T-helper 22 cell (primary cell): ENCODE measurements around the gene INVS.
"Not testable (repeated sequence)": the region's sequence is repeated elsewhere in the genome, so short reads cannot be mapped to it uniquely, and the experiment has no call there.

ENCODE experiments used
- DNase-seq: peaks from one replicate; pipeline ENCODE4 v3.0.0-alpha.2; 2020; ENCODE audit warnings: low read depth

The INVS gene

GRCh38 chr9:100083448-100084127 lies 15.5 kb upstream of the INVS start:
- DNase-seq: no peak

- no peak for DNase-seq
These were observed 15.0 kb upstream of the INVS start for GRCh38 chr9:100084128-100084453.

GRCh38 chr9:100084734-100085133 lies 14.3 kb upstream of the INVS start:
- no peak for DNase-seq

- DNase-seq: no peak
These were observed 12.9 kb upstream of the INVS start for GRCh38 chr9:100086097-100086635.

DNA sequence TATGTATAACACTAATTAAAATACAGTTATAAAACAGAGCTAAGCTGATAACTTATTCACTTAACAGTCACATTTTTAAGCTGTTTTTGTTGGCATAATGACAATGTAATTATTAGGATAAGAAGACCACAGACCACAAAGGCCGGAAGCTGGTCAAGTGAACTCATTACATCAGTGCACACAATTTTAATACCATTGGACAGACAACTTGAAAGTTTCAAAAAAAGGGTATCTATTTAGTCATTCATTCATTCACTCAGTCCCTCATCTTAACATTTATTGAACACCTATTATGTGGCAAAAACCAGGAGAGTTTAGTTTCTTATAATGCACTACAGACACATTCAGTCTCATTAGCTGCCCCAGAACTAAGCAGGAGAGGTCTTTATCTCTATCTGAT lies 11.8 kb upstream of the INVS start:
- DNase-seq: peak; percentile 7

GRCh38 chr9:100088202-100088601 lies 10.8 kb upstream of the INVS start:
- no peak for DNase-seq

DNA sequence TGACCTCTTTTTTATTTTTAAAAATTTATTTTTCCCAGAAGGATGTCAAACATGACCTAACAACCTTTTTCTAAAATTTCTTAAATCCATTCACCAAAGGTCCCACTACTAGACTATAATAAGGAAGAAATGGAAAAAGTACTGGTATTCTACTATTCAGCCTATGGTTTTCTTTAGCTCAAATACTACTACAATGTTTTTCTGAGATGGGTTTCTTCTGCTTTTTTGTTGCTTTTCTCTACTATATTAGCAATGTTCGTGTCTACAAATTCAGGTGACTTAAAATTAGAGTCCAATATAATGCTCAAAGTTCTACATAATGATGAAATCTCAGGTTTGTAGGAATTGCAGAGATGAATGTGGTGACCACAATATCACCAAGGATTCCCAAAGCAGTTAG lies 8.2 kb upstream of the INVS start:
- no peak for DNase-seq

- DNase-seq: no peak
These were observed 7.4 kb upstream of the INVS start for GRCh38 chr9:100091650-100092049.

DNA sequence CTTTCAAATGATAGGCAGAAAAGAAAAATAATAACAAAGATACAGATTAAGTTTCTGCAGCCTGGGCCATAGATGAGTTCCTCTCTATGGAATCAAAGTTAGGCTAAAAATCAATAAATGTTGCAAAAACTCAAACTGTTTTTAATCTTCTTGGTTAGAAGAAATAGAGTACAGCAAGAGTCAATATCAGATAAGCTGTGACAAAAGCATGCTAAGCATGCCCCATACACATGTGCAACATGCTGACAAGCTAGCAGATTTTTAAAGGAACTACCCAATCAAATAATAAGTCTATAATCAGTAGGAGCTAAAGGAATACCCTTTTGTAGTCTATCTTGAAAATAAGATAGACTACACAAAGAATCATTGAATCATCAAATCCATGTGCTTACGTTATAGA lies 7.0 kb upstream of the INVS start:
- DNase-seq: no peak

GRCh38 chr9:100094411-100094810 lies 4.6 kb upstream of the INVS start:
- not testable (repeated sequence) for DNase-seq

- no peak for DNase-seq
These were observed 2.6 kb upstream of the INVS start for GRCh38 chr9:100096378-100096916.

DNA sequence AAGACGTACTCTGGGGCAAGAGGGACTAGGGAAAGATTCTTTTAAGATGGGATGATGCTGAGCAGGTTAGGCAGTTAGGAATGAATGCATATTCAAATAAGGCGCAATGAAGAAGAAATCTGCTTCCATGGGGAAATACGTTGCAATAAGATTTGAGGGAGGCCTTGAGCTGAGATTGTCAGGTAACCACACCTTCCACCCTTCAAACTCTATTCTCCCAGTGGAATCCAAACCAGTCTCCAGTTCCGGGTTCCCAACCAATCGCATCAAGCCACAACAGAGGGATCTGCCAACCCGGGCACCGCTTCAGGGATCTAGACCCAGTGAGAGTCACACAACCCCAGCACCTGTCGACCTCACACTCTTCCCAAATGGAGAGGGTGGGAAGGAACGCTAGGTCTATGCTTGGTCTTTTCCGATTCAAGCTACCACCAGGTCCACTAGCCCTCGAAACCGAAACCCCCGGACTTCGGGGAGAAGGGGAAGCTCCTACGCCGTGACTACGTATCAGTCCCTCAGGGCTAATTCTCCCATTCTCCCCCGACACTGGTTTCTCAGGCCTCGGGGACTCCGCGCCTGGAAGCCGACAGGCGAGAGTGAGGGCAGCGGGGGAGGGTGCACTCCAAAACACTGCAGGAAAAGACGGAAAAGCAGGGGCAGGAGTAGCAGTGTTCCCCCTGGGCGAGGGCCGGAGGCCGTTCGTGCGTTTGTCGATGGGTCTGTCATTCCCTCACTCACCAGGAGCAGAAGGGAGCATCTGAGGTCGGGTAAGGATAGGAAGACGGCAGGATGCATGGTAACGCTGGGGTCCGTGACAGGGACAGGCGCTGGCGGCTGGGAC lies 777 bp upstream of the INVS start:
- DNase-seq: peak; percentile 38

- DNase-seq: no peak
These were observed 639 bp downstream of the INVS start for GRCh38 chr9:100099722-100100042.

- no peak for DNase-seq
These were observed 1.2 kb downstream of the INVS start for GRCh38 chr9:100100146-100100667.

- DNase-seq: no peak
These were observed 2.6 kb downstream of the INVS start for GRCh38 chr9:100101608-100102007.

- no peak for DNase-seq
These were observed 5.3 kb downstream of the INVS start for GRCh38 chr9:100104314-100104713.

- DNase-seq: no peak
These were observed 6.8 kb downstream of the INVS start for GRCh38 chr9:100105861-100106260.

GRCh38 chr9:100106616-100107015 lies 7.6 kb downstream of the INVS start:
- no peak for DNase-seq

DNA sequence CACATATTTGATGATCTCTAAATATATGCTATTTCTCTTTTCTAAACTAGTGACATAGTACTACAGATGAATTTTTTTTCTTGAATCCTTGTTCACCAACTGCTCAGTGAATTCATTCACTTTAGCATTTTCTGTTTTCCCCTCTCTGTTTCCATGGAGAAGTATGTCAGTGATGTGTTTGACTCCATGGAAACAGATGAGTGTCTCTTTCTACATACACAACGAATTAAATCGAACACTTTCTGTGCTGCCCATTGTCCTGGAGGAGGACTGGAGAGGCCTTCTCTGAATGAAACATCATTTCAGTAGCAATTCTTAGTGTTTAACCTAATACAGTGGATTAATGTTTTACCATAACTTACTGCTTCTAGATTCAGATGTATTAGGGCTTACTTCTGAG lies 9.5 kb downstream of the INVS start:
- DNase-seq: no peak

DNA sequence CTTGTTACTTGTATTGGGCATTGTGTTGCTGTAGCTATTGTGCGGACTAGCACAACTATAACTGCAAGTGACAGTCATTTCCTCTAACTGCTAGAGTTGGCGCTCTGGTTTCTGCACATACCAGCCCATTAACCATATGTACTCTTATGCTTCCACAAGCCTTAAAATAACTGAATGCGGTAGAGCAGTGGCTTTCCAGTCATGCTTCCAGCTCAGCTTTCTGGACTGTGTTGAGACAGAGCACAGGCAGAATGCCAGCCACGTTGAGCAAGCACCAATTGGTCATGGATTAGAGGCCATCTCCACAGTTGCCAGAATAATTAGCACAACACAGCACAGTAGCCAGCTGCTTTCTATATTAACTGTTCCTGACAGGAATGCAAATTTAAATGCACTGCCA lies 12.2 kb downstream of the INVS start:
- DNase-seq: no peak

DNA sequence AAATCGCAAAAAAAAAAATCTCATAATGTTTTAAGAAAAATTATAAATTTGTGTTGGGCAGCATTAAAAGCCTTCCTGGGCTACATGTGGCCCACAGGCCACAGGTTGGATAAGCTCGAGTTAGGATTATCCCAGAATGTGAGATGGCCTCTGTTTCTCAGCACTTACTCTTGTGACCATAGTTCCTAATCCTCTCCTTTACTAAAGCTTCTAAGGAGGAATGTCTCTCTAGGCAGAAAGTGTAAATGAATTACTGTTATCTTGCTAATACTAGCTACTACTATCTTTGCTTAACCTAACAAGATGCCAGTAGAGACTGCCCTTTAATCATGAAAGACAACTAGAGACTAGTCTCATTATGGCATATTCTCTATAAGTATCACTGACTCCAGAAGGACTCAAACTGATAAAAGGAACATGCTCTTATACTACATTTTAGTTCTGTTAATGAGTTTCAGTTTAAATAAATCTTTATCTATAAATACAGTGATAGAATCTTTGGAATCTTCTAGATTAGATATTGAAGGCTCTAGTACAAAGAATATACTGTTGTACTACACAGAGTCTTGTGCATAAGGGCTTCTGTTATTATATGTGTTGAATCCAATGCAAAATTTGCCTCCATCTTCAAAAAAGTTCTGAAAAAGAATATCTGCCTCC lies 13.8 kb downstream of the INVS start:
- DNase-seq: no peak

GRCh38 chr9:100117316-100117715 lies 18.3 kb downstream of the INVS start:
- DNase-seq: no peak

- DNase-seq: no peak
These were observed 21.2 kb downstream of the INVS start for GRCh38 chr9:100120286-100120685.
